Measurements from ENCODE around the gene RTL5.

- TF ChIP-seq EZH2 (IDR thresholded peaks at IDR 0.05; ENCODE audit: low read depth, unreplicated experiment), result no peak
- no peak for TF ChIP-seq NANOG (IDR thresholded peaks at IDR 0.05; ENCODE audit: borderline replicate concordance)
- TF ChIP-seq REST (IDR thresholded peaks at IDR 0.05; ENCODE audit: unreplicated experiment), result no peak
- no peak for TF ChIP-seq CTCF (conservative IDR thresholded peaks at IDR 0.05; ENCODE audit: low read depth in 2 of 2)
- no peak for TF ChIP-seq POLR2AphosphoS5 (IDR thresholded peaks at IDR 0.05; ENCODE audit: low read depth)
- TF ChIP-seq ETS1 (IDR thresholded peaks at IDR 0.05), result no peak
- no peak for TF ChIP-seq JUNB (IDR thresholded peaks at IDR 0.05; ENCODE audit: unreplicated experiment)
- no peak for TF ChIP-seq EZH2phosphoT487 (IDR thresholded peaks at IDR 0.05; ENCODE audit: unreplicated experiment)
- no peak for TF ChIP-seq STAT1 (IDR thresholded peaks at IDR 0.05; ENCODE audit: unreplicated experiment)
- no peak for TF ChIP-seq CREB1 (CRISPR knock-in tag; IDR thresholded peaks at IDR 0.05; ENCODE audit: low read depth)
These were observed 1.5 kb downstream of the RTL5 start for GRCh38 chrX:72130156-72130761.

Measured in GM23338 (cell line).